Measurements from ENCODE around the gene OR52E8. TPM values are rescaled to one million over a fixed set of nuclear protein-coding genes. Genes with fewer than 3 reads are reported as not detected.

OR52E8 gene
- total and polyA plus RNA-seq, 2 experiments from 2014 or later, result not detected

- no peaks in the 10 kb centered on the region for H4K20me1 ChIP-seq (ENCODE audit: insufficient read depth, poor library complexity, severe bottlenecking)
- WGBS (ENCODE audit: low lambda C conversion rate, missing lambda C conversion rate), result 57% methylated on average over 1 of the region's 1 CpG
- no peak for DNase-seq (ENCODE audit: low spot score)
- no peak overlapping the region for H3K27ac ChIP-seq
- no peaks in the 10 kb centered on the region for H3K9me3 ChIP-seq (ENCODE audit: low read depth)
- no peaks in the 10 kb centered on the region for H3K27me3 ChIP-seq
- H3K4me2 ChIP-seq, result no peak overlapping the region
- peak overlapping the region; percentile 18 for H2AFZ ChIP-seq
- no peaks in the 10 kb centered on the region for H3K79me2 ChIP-seq
- H3K4me1 ChIP-seq (ENCODE audit: insufficient read depth), result no peaks in the 10 kb centered on the region
- TF ChIP-seq CTCF (IDR thresholded peaks at IDR 0.05; ENCODE audit: poor library complexity), result no peak
- TF ChIP-seq EZH2 (IDR thresholded peaks at IDR 0.05; ENCODE audit: borderline replicate concordance), result no peak
- TF ChIP-seq EZH2phosphoT487 (IDR thresholded peaks at IDR 0.05; ENCODE audit: low read depth, severe bottlenecking, unreplicated experiment), result no peak
- no peak overlapping the region for H3K4me3 ChIP-seq
- no peaks in the 10 kb centered on the region for H3K9me2 ChIP-seq (replicated peaks; ENCODE audit: insufficient read depth)
- no peaks in the 10 kb centered on the region for H3K36me3 ChIP-seq (replicated peaks; ENCODE audit: insufficient read depth, low read depth)
Measured at GRCh38 chr11:5818245-5818886, 39.1 kb downstream of the OR52E8 start.

- no peaks in the 10 kb centered on the region for H4K20me1 ChIP-seq (ENCODE audit: insufficient read depth, poor library complexity, severe bottlenecking)
- WGBS (ENCODE audit: low lambda C conversion rate, missing lambda C conversion rate), result 73% methylated on average over 4 of the region's 4 CpGs
- H3K4me1 ChIP-seq (ENCODE audit: insufficient read depth), result no peaks in the 10 kb centered on the region
- no peaks in the 10 kb centered on the region for H3K9me2 ChIP-seq (replicated peaks; ENCODE audit: insufficient read depth)
- no peaks in the 10 kb centered on the region for H3K36me3 ChIP-seq (replicated peaks; ENCODE audit: insufficient read depth, low read depth)
- no peak overlapping the region for H2AFZ ChIP-seq
- TF ChIP-seq EZH2phosphoT487 (IDR thresholded peaks at IDR 0.05; ENCODE audit: low read depth, severe bottlenecking, unreplicated experiment) (no peak), EZH2 (IDR thresholded peaks at IDR 0.05; ENCODE audit: borderline replicate concordance) (no peak), CTCF (IDR thresholded peaks at IDR 0.05; ENCODE audit: poor library complexity) (no peak)
- H3K4me3 ChIP-seq, result no peak overlapping the region
- H3K27ac ChIP-seq, result no peak overlapping the region
- H3K79me2 ChIP-seq, result no peaks in the 10 kb centered on the region
- DNase-seq (ENCODE audit: low spot score), result no peak
- no peaks in the 10 kb centered on the region for H3K9me3 ChIP-seq (ENCODE audit: low read depth)
- H3K4me2 ChIP-seq, result no peak overlapping the region
- no peaks in the 10 kb centered on the region for H3K27me3 ChIP-seq
Measured at GRCh38 chr11:5815534-5815933, 42.0 kb downstream of the OR52E8 start.

- Histone ChIP-seq H3K27ac (no peak overlapping the region), H3K27me3 (no peaks in the 10 kb centered on the region), H3K9me3 (ENCODE audit: low read depth) (no peaks in the 10 kb centered on the region), H2AFZ (peak overlapping the region; percentile 80), H3K9me2 (replicated peaks; ENCODE audit: insufficient read depth) (no peaks in the 10 kb centered on the region), H4K20me1 (ENCODE audit: insufficient read depth, poor library complexity, severe bottlenecking) (no peaks in the 10 kb centered on the region), H3K36me3 (replicated peaks; ENCODE audit: insufficient read depth, low read depth) (no peaks in the 10 kb centered on the region), H3K4me3 (no peak overlapping the region), H3K4me1 (ENCODE audit: insufficient read depth) (no peaks in the 10 kb centered on the region), H3K4me2 (no peak overlapping the region), H3K79me2 (no peaks in the 10 kb centered on the region)
- TF ChIP-seq CTCF (IDR thresholded peaks at IDR 0.05; ENCODE audit: poor library complexity) (no peak), EZH2 (IDR thresholded peaks at IDR 0.05; ENCODE audit: borderline replicate concordance) (no peak), EZH2phosphoT487 (IDR thresholded peaks at IDR 0.05; ENCODE audit: low read depth, severe bottlenecking, unreplicated experiment) (no peak)
- 81% methylated on average over 6 of the region's 6 CpGs for WGBS (ENCODE audit: low lambda C conversion rate, missing lambda C conversion rate)
- no peak for DNase-seq (ENCODE audit: low spot score)
Measured at GRCh38 chr11:5809905-5810795, 47.3 kb downstream of the OR52E8 start.
